A549 (cell line): ENCODE results near the gene PITPNM1.

ENCODE experiments used
- CHD2 ChIP-seq: fragments of 150-350 bp; IDR thresholded peaks from 2 replicates; pipeline ENCODE4 v1.6.1; 2014; ENCODE audit warnings: low read length; ENCODE audit not compliant: partially characterized antibody
- CTCF ChIP-seq: fragments of >200 bp; sonication (Bioruptor Twin); formaldehyde crosslinking; IDR thresholded peaks from 3 replicates; pipeline ENCODE4 v1.5.1; 2016
- EP300 ChIP-seq, 2 experiments: fragments of >200 bp; sonication (Bioruptor Twin); formaldehyde crosslinking; IDR thresholded peaks; 2 replicates in 1 of 2; 3 replicates in 1 of 2; pipeline ENCODE4 v1.6.1; 2016 to 2017
- JUNB ChIP-seq: fragments of >200 bp; sonication (Bioruptor Twin); formaldehyde crosslinking; IDR thresholded peaks from 2 replicates; pipeline ENCODE4 v1.6.1; 2016
- MAFK ChIP-seq: fragments of 450-650 bp; IDR thresholded peaks from 2 replicates; pipeline ENCODE4 v1.6.1; 2014; ENCODE audit not compliant: partially characterized antibody
- PBX3 ChIP-seq: IDR thresholded peaks from 2 replicates; pipeline ENCODE4 v1.6.1; 2012
- PHF8 ChIP-seq: fragments of 200-600 bp; sonication (generic); IDR thresholded peaks from 2 replicates; pipeline ENCODE4 v1.6.1; 2016; ENCODE audit warnings: low read depth, mild to moderate bottlenecking, antibody characterized with exemption, moderate library complexity, borderline replicate concordance
- POLR2A ChIP-seq: IDR thresholded peaks from 2 replicates; pipeline ENCODE4 v1.6.1; 2012; ENCODE audit warnings: mild to moderate bottlenecking, low read length
- RARB ChIP-seq: fragments of 250-450 bp; sonication (Bioruptor Pico); IDR thresholded peaks from 2 replicates; pipeline ENCODE4 v1.8.0; 2021; ENCODE audit warnings: mild to moderate bottlenecking, moderate library complexity
- RCOR1 ChIP-seq: fragments of 150-350 bp; IDR thresholded peaks from 2 replicates; pipeline ENCODE4 v1.6.1; 2014; ENCODE audit warnings: antibody characterized with exemption, low read length, low read depth
- REST ChIP-seq: fragments of 200-600 bp; sonication (generic); IDR thresholded peaks from 2 replicates; pipeline ENCODE4 v1.6.1; 2016; ENCODE audit warnings: antibody characterized with exemption, mild to moderate bottlenecking, moderate library complexity
- RFX5 ChIP-seq: fragments of 450-650 bp; IDR thresholded peaks from 2 replicates; pipeline ENCODE4 v1.7.1; 2014; ENCODE audit warnings: antibody characterized with exemption, mild to moderate bottlenecking, moderate library complexity
- TF ChIP-seq, protein P1 (sequence below): IDR thresholded peaks from 2 replicates; pipeline ENCODE4 v1.6.1; 2012

DNA sequence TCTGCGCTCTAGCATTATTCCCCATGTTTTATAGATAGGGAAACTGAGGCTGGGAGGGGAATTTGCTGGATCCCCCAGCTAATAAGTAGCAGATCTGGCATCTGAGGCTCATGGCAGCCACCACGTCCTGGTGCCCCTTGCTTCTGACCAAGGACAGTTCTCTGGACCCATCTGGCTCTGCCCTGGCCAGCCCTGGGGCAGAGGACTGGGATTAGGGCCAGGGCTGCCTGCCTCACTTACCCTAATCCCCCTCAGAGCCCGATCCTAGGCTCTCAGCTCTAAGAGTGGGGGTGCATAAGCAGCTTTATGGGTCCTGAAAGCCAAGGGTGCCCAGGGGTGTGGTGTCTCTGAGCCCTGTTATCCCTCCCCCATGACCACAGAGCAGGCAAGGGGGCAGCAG lies 50.1 kb downstream of the PITPNM1 start, which contains the start of gene CABP4:
- TF ChIP-seq POLR2A (no peak), CTCF (no peak), PHF8 (no peak), MAFK (no peak), PBX3 (no peak), CHD2 (no peak), RARB (CRISPR knock-in tag) (no peak), REST (no peak), RCOR1 (no peak), EP300 (IDR thresholded peaks at IDR 0.05) (no peak), RFX5 (no peak), JUNB (no peak)
- TF ChIP-seq, protein P1, sequence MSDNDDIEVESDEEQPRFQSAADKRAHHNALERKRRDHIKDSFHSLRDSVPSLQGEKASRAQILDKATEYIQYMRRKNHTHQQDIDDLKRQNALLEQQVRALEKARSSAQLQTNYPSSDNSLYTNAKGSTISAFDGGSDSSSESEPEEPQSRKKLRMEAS: no peak
